ENCODE measurements around the gene CHGA. TPM values are rescaled to one million over a fixed set of nuclear protein-coding genes. Genes with fewer than 3 reads are reported as not detected.

CHGA gene, protein sequence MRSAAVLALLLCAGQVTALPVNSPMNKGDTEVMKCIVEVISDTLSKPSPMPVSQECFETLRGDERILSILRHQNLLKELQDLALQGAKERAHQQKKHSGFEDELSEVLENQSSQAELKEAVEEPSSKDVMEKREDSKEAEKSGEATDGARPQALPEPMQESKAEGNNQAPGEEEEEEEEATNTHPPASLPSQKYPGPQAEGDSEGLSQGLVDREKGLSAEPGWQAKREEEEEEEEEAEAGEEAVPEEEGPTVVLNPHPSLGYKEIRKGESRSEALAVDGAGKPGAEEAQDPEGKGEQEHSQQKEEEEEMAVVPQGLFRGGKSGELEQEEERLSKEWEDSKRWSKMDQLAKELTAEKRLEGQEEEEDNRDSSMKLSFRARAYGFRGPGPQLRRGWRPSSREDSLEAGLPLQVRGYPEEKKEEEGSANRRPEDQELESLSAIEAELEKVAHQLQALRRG
- total RNA-seq: not detected
- polyA plus RNA-seq: under 1 TPM in 1 of 2 donors, not detected in 1; 0.05 TPM

DNA sequence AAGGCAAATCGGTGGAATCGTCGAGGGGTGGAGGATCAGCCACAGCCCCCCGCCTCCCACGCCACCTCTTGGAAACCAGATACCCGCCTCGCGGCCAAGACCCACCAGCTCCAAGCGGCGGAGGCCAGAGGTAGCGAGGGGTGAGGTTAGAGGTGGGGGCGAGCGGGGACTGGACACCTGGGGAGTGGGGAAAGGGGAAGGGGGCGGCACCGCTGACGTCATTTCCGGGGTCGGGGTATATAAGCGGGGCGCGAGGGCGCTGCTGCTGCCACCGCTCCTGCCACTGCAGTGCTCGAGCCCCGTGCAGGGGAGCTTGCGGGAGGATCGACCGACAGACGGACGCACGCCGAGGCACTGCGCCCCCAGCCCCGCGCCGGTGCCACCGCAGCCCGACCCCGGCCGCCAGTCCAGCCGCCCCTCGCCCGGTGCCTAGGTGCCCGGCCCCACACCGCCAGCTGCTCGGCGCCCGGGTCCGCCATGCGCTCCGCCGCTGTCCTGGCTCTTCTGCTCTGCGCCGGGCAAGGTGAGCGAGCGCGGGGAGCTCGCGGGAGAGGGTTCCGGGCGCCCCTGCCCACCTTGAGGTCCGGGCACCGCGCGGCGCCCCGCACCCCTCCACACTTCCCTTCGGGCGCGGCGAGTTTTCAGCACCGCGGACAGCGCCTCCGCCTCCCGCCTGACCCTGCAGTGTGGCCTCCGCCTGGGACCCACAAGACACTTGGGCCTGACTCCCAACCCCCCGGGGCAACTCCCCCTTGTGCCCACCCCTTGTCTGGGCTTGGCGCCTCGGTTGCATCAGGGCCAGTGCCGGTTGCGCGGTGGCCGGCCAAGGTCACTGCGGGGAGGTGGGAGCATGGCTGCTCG lies at the start of gene CHGA:
CHGA (plus strand) TSS at position 268 of the 861 bp plus-strand sequence; CDS start at position 478, 210 bp downstream.
- Histone ChIP-seq H3K4me1 (ENCODE audit: control insufficient read depth in 4 of 4, insufficient read depth in 4 of 4, low read length in 3 of 4) (peaks cover 0 to 4% (median 0%) of the 10 kb centered on the region in 4 donors), H3K36me3 (ENCODE audit: control insufficient read depth in 4 of 4, insufficient read depth in 3 of 4, low read depth in 1 of 4, low read length in 3 of 4) (no peaks in the 10 kb centered on the region), H3K9me3 (ENCODE audit: control insufficient read depth in 4 of 4, low read length in 3 of 4) (no peaks in the 10 kb centered on the region), H3K9ac (ENCODE audit: low read depth in 1 of 2, low read length in 2 of 2) (no peak within 1 kb of the TSS), H3K27ac (ENCODE audit: low read depth in 1 of 2, low read length in 2 of 2) (no peak within 1 kb of the TSS), H3K4me3 (ENCODE audit: low read depth in 1 of 3, low read length in 3 of 3) (no peak within 1 kb of the TSS), H3K27me3 (ENCODE audit: control insufficient read depth in 4 of 4, insufficient read depth in 4 of 4, low read length in 3 of 4) (peaks cover 0 to 11% (median under 1%) of the 10 kb centered on the region in 4 donors)
- peak; percentile 73 for DNase-seq (ENCODE audit: low spot score)
- TF ChIP-seq SP1 (IDR thresholded peaks at IDR 0.05) (no peak), RAD21 (IDR thresholded peaks at IDR 0.05) (peak in 1 of 2 donors; percentile 4)
- TF ChIP-seq, protein P1, sequence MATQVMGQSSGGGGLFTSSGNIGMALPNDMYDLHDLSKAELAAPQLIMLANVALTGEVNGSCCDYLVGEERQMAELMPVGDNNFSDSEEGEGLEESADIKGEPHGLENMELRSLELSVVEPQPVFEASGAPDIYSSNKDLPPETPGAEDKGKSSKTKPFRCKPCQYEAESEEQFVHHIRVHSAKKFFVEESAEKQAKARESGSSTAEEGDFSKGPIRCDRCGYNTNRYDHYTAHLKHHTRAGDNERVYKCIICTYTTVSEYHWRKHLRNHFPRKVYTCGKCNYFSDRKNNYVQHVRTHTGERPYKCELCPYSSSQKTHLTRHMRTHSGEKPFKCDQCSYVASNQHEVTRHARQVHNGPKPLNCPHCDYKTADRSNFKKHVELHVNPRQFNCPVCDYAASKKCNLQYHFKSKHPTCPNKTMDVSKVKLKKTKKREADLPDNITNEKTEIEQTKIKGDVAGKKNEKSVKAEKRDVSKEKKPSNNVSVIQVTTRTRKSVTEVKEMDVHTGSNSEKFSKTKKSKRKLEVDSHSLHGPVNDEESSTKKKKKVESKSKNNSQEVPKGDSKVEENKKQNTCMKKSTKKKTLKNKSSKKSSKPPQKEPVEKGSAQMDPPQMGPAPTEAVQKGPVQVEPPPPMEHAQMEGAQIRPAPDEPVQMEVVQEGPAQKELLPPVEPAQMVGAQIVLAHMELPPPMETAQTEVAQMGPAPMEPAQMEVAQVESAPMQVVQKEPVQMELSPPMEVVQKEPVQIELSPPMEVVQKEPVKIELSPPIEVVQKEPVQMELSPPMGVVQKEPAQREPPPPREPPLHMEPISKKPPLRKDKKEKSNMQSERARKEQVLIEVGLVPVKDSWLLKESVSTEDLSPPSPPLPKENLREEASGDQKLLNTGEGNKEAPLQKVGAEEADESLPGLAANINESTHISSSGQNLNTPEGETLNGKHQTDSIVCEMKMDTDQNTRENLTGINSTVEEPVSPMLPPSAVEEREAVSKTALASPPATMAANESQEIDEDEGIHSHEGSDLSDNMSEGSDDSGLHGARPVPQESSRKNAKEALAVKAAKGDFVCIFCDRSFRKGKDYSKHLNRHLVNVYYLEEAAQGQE (IDR thresholded peaks at IDR 0.05): peak; percentile 99
- 11% methylated on average over 86 of the region's 86 CpGs for WGBS

DNA sequence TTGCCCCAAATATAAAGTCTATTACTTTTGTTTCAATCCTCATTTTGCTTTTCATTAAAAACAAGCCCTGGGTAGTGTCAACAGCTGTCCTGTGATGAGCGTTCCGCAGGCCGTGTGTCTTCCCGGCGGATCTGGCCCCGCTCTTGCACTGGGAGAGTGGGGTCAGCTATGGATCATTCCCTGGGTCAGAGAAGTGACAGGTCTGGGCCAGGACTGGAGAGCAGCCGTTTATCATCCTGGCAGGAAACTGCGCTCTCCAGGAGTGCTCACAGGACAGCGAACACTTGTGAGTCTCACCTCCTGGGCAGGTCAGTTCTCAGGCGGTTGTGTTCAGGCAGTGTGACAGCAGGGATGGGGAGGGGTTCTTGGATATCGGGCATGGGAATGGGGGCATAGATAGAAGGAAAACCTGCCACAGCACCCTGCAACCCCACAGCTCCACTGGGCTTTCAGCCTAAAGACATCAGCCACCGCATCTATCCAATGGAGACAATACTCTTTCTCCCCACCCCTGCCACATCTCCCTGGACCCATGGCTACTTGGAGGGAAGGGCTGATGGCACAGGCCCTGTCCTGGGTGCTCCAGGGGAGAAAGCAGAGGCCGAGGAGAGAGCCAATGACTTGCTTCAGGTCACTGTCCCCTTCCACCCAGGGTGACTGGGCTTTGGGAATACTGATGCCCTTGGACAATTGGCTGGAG lies 47.8 kb upstream of the CHGA start:
- no peaks in the 10 kb centered on the region for H3K36me3 ChIP-seq (ENCODE audit: control insufficient read depth in 4 of 4, insufficient read depth in 3 of 4, low read depth in 1 of 4, low read length in 3 of 4)
- H3K27me3 ChIP-seq (ENCODE audit: control insufficient read depth in 4 of 4, insufficient read depth in 4 of 4, low read length in 3 of 4): no peaks in the 10 kb centered on the region
- WGBS: 63% methylated on average over 13 of the region's 13 CpGs
- no peak overlapping the region for H3K9ac ChIP-seq (ENCODE audit: low read depth in 1 of 2, low read length in 2 of 2)
- no peak overlapping the region for H3K4me3 ChIP-seq (ENCODE audit: low read depth in 1 of 3, low read length in 3 of 3)
- H3K9me3 ChIP-seq (ENCODE audit: control insufficient read depth in 4 of 4, low read length in 3 of 4): no peaks in the 10 kb centered on the region
- peaks cover 1 to 29% (median 24%) of the 10 kb centered on the region in 4 donors for H3K4me1 ChIP-seq (ENCODE audit: control insufficient read depth in 4 of 4, insufficient read depth in 4 of 4, low read length in 3 of 4)
- no peak for DNase-seq (ENCODE audit: low spot score)
- no peak overlapping the region for H3K27ac ChIP-seq (ENCODE audit: low read depth in 1 of 2, low read length in 2 of 2)
- peak in 1 of 2 donors; percentile 79 for TF ChIP-seq RXRA (IDR thresholded peaks at IDR 0.05)
- TF ChIP-seq RAD21 (IDR thresholded peaks at IDR 0.05): no peak

DNA sequence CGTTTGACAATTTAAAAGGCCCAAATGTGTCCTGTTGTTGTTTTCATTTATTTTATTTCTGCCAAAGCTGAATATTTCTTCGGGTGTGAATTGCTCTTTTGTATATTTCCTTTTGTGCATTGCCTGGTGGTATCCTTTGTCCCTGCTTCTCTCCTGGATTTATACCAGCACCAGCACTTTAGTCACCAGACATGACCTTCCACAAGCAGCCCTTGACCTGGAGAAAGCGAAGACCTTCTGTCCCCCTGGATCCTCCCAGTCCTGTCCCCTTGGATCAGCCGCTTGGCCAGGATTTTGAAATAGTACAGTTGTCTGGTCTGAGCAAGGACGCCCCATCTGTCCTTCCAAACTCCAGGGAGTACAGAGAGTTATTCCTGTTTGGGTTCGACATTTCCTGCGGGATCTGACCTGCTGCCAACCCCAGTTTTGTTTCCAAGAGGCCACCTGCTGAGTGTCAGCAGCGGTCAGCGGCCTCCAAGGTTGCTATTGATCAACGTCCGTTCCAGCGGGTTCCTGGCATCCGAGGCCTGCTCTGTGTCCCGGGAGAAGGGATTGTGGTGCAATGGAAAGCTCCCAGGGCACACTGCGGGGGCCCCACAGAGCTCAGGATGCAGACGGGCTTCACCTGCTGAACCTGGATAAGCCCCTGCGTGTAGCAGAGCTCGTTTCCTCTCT lies 45.1 kb upstream of the CHGA start:
- DNase-seq (ENCODE audit: low spot score): peak; percentile 52
- TF ChIP-seq JUND (IDR thresholded peaks at IDR 0.05) (peak; percentile 82 to 83), FOXA1 (IDR thresholded peaks at IDR 0.05) (peak; percentile 54), GABPA (IDR thresholded peaks at IDR 0.05 in 1 of 2, conservative IDR thresholded peaks at IDR 0.05 in 1 of 2) (peak; percentile 27 to 70), RAD21 (IDR thresholded peaks at IDR 0.05) (peak; percentile 49 to 63), YY1 (IDR thresholded peaks at IDR 0.05) (peak; percentile 80), NR2F2 (IDR thresholded peaks at IDR 0.05) (peak; percentile 97)
- TF ChIP-seq, protein P2, sequence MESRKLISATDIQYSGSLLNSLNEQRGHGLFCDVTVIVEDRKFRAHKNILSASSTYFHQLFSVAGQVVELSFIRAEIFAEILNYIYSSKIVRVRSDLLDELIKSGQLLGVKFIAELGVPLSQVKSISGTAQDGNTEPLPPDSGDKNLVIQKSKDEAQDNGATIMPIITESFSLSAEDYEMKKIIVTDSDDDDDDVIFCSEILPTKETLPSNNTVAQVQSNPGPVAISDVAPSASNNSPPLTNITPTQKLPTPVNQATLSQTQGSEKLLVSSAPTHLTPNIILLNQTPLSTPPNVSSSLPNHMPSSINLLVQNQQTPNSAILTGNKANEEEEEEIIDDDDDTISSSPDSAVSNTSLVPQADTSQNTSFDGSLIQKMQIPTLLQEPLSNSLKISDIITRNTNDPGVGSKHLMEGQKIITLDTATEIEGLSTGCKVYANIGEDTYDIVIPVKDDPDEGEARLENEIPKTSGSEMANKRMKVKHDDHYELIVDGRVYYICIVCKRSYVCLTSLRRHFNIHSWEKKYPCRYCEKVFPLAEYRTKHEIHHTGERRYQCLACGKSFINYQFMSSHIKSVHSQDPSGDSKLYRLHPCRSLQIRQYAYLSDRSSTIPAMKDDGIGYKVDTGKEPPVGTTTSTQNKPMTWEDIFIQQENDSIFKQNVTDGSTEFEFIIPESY (IDR thresholded peaks at IDR 0.05): peak; percentile 93
- TF ChIP-seq, protein P1 (IDR thresholded peaks at IDR 0.05): peak; percentile 72
- TF ChIP-seq, protein P3, sequence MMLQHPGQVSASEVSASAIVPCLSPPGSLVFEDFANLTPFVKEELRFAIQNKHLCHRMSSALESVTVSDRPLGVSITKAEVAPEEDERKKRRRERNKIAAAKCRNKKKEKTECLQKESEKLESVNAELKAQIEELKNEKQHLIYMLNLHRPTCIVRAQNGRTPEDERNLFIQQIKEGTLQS (IDR thresholded peaks at IDR 0.05): peak; percentile 82

More for the DNA sequence above, 45.1 kb upstream of the CHGA start:
- 15% methylated on average over 18 of the region's 18 CpGs for WGBS
- Histone ChIP-seq H3K4me3 (ENCODE audit: low read depth in 1 of 3, low read length in 3 of 3) (no peak overlapping the region), H3K27me3 (ENCODE audit: control insufficient read depth in 4 of 4, insufficient read depth in 4 of 4, low read length in 3 of 4) (no peaks in the 10 kb centered on the region), H3K27ac (ENCODE audit: low read depth in 1 of 2, low read length in 2 of 2) (peak overlapping the region; percentile 73 to 79), H3K4me1 (ENCODE audit: control insufficient read depth in 4 of 4, insufficient read depth in 4 of 4, low read length in 3 of 4) (peaks cover 1 to 38% (median 32%) of the 10 kb centered on the region in 4 donors), H3K9ac (ENCODE audit: low read depth in 1 of 2, low read length in 2 of 2) (no peak overlapping the region), H3K36me3 (ENCODE audit: control insufficient read depth in 4 of 4, insufficient read depth in 3 of 4, low read depth in 1 of 4, low read length in 3 of 4) (no peaks in the 10 kb centered on the region), H3K9me3 (ENCODE audit: control insufficient read depth in 4 of 4, low read length in 3 of 4) (no peaks in the 10 kb centered on the region)

Data from liver (tissue), 9 donors.